ENCODE measurements around the gene ZNF511.
A peak's percentile ranks its signal among the peaks of the same experiment; 100 is the strongest.

Gene ZNF511

GRCh38 chr10:133336577-133337369 lies 28.1 kb downstream of the ZNF511 start, which contains the start of gene CALY:
Gene CALY (minus strand): TSS chr10:133336896. CDS start chr10:133328989, 7,907 bp downstream.
- DNase-seq: peak; percentile 93

- no peak for DNase-seq
Measured at GRCh38 chr10:133337370-133337725, 28.6 kb downstream of the ZNF511 start.

- no peak for DNase-seq
Measured at GRCh38 chr10:133338080-133339071, 29.7 kb downstream of the ZNF511 start.

GRCh38 chr10:133339708-133340380 lies 31.1 kb downstream of the ZNF511 start:
- no peak for DNase-seq

GRCh38 chr10:133341983-133342382 lies 33.3 kb downstream of the ZNF511 start:
- DNase-seq: no peak

- DNase-seq: no peak
Measured at GRCh38 chr10:133342942-133343341, 34.2 kb downstream of the ZNF511 start.

DNA sequence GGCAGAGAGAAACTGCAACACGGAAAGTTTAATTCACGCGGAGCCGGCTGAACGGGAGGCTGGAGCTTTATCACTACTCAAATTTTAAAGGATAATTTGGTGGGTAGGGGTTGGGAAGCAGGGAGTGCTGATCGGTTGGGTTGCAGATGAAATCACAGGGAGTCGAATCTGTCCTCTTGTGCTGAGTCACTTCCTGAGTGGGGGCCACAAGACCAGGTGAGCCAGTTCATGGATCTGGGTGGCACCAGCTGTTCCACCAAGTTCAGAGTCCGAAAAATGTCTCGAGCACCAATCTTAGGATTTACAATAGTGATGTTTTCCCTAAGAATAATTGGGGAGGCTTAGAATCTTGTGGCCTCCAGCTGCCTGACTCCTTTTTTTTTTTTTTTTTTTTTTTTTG lies 34.8 kb downstream of the ZNF511 start:
- DNase-seq: no peak

DNA sequence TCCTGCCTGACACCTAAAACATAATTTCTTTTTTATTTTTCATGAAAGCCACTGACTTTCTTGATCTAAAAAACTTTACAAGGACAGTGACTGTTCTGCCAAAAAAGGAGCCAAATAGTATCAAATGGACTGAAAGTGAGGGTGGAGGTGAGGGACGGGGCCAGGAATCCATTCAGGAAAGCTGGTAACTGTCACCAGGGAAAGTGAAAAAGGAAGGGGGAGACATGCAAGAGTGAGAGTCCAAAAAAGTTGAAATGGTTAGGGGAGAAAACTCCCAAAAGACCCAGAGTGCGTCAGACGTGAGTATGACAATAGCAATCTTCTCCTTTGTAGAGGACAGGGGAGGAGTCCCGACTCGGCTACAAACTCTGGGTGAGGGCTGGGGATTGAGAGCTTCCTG lies 35.5 kb downstream of the ZNF511 start:
- DNase-seq: no peak

DNA sequence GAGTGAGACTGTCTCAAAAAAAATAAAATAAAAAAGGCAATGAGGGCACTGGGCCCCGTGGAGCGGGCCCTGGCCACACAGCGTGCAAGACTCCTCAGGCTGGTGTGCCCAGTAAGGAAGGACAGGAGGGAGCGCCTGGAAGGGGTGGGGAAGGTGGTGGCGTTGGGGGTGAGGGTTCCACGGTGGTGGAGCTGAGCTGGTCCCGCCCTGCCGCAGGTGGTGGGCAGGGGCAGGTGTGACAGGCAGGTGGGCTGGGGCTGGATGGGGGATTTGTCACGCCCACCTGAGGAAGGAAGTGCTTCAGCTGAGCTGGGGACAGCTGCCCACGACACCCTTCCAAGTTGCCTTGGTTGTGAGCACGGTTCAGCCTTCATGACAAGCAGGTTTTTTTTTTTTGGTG lies 37.7 kb downstream of the ZNF511 start:
- DNase-seq: no peak

DNA sequence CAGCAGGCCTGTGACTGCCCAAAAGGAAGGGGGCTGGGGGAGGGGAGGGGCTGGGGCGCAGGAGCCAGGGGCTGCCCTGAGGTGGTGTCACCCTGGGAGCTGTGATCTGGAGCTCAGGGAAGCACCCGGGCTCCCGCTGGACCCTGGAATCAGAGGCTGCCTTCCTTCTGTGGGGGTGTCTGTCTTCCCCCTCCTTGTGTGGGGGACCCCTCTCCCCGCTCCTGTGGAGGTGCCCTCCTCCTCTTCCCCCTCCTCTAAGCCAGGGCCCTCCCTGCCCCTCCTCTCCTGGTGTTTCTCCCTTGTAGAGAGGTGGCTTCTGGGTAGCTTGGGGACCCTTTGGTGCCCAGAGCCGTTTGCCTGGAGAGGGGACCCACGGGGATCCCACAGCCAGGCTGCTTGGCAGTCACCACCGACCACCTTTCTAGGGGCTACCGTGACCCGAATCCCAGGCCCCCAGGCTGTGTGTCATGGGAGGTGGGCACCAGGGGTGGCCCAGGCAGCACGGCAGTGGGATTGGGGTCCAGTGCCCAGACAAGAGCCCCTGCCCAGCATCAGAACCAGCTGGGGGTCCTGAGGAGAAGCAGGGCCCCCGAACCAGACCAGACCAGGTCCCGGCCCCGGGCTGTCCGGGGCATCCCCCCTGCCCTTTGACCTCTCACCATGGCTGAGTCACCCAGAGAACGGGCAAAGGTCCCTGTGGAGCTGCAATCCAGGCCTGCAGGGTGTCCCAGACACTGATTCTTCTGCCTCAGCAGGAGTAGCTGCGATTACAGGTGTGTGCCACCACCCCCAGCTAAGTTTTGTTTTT lies 39.2 kb downstream of the ZNF511 start:
- DNase-seq: no peak

GRCh38 chr10:133349160-133349568 lies 40.5 kb downstream of the ZNF511 start:
- DNase-seq: no peak

DNA sequence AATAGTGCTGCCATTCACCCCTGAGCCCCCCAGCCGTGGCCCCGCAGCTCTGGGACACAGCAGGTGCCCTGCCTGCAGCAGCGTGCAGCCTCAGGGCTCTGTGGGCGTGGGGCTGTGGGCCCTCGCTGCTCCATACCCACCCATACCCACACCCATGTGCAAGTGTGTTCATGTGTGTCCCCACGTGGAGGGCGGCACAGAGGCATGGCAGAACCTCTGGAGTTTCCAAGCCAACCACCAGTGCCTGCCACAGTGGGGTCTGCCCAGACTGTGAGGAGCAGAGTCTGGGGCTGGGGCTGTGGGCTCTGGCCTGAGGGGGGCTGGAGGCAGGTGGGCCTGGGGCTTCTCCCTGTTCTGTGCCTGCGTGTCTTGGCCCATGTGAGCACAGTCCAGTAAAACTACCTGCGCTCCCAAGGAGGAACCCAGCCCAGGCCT lies 40.9 kb downstream of the ZNF511 start:
- DNase-seq: no peak

DNA sequence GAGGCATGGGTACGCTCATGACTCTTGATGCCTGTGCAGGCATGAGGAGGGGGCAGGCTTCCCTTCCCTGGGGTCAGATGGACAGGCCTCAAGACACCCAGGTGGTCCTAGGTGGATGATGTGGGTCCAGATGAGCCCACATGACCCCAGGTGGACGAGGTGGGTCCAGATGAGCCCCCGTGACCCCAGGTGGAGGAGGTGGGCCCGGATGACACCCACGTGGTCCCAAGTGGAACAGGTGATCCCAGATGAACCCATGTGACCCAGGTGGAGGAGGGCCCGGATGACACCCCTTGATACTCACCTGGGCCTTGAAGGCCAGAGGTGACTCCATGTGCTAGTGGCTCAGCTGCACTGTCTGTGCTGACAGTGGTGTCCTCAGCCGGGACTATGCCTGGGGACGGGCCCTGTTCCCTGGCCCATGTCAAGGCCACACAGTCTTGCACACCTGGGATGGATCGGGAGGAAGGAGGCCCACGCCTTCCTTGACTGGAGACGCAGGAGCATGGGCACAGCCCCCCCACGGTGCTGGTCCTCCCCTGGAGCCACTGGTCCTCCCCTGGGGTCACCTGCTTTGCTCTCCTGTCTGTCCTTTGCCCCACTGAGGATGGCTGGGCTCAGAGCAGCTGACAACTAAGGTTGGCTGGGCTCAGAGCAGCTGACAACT lies 41.7 kb downstream of the ZNF511 start:
- DNase-seq: no peak

DNA sequence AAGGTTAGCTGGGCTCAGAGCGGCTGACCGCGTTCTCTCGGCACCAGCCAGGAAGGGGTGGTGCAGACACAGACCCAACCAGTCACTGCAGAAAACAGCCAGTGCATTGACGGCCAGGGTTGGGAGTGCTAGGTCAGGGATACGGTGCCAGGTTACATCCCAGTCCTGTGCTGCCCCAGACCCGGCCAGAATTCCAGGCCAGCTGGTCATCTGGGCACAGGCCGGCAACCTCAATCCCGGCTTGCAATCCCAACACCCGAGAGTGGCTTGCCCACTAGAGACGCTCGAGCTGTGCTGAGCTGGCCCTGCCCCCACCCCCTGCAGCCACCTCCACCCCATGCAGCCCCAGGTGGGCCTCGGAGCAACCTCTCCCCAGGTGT lies 42.2 kb downstream of the ZNF511 start:
- no peak for DNase-seq

- DNase-seq: no peak
Measured at GRCh38 chr10:133351408-133352318, 42.9 kb downstream of the ZNF511 start.

- no peak for DNase-seq
Measured at GRCh38 chr10:133353202-133353959, 44.7 kb downstream of the ZNF511 start.

- DNase-seq: no peak
Measured at GRCh38 chr10:133353988-133354605, 45.4 kb downstream of the ZNF511 start.

DNA sequence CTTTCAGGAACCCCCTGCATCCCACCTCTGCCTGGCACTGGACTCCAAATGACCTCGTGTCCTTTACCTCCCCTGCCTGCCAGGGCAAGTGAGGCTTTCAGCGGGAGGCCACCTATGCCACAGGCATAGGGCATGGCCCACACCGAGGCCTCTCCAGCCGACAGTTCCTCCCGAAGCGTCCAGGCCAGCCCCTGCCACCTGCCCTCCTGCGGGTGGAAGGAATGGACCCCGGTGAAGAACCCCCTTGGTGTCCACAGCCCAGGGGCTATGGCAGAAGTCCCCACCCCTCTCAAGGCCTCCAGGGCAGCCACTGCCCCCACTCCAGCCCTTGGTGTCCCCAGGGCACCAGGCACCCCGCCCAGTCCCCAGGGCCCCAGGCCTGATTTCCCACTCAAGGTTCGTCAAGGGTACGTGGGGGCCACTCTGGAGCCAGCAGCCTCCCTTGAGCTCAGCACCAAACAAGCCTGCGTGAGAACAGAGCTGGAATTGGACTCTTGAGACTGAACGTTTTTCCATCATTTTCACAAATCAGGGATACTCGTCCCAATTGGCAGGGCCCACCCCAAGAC lies 46.0 kb downstream of the ZNF511 start:
- DNase-seq: no peak

GRCh38 chr10:133355266-133355665 lies 46.6 kb downstream of the ZNF511 start:
- DNase-seq: no peak
